GM21526 (cell line): ENCODE results near the gene CLCN4.

ENCODE experiments used
- ATAC-seq: cut with Tn5 transposase; IDR thresholded peaks from one replicate; pipeline ENCODE4 v1.9.1; 2021; ENCODE audit warnings: moderate library complexity; ENCODE audit not compliant: unreplicated experiment, low FRiP score

CLCN4 gene

DNA sequence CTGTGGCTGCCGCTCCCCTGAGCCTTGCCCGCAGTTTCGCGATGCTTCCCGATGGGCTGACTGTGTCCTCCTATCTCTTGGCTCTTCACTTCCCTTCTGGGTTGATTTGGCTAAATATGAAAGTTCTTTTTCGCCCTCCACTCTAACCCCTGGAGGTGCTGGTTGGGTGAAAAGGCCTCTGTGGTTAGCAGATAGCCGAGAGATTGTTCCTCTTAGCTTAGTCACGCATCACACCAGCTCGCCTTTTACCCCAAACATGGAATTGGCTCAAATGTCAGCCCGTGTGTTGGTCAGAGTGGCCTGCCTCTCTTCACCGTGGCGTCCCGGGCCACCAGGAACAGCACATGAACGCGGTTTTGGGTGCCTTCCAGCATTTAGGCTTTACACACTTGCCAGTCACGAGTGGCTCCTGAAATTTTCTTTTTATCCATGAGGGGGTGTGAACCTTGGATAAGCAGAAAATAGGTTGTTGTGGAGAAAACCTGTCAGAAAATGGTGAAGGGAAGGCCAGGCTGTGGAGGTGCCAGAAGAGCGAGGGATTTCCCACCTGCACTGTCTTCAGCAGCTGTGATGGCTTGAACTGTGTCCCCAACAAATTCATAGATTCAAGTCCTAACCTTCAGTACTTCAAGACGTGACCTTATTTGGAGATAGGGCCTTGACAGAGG, 8.9 kb downstream of the CLCN4 start:
- no peak for ATAC-seq

DNA sequence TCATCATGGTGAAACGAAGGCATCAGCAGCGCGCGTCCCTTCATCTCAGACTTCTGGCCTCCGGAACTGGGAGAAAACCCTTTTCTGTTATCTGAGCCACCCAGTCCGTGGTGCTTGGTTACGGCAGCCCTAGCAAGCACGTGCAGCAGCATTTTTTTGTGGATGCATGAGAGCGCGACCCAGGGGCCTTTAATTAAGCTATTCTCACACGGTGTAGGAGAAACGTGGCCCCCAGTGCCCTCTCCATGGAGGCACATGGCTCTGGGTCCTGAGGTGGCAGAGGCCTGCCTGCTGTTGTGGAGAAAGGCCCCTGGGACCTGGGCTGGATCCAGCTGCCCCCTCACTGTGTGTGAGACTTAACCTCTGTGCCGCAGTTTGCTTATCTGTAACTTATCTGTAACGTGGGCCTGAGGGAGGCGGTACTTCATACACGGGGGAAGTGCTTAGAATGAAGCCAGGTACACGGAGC, 9.5 kb downstream of the CLCN4 start:
- no peak for ATAC-seq

DNA sequence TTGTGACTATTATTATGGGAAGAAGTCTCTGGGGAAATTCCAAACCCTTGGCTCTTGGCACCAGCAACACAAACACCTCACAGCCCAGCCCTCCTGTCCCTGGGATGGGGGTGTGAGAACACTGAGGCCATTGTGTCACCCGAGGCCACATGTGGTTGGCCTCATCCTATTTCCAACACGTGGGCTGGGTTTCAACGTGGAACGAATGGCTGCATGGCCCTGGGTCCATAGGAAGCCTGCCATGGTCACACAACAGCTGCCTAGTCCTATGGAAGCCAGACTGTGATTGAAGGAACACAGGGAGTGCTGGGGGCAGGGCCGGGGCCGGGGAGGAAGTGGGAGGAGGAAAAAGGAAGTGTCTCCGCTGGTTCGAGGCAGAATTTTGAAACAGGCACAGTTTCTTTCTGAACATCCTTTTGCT, 10.0 kb downstream of the CLCN4 start:
- no peak for ATAC-seq

DNA sequence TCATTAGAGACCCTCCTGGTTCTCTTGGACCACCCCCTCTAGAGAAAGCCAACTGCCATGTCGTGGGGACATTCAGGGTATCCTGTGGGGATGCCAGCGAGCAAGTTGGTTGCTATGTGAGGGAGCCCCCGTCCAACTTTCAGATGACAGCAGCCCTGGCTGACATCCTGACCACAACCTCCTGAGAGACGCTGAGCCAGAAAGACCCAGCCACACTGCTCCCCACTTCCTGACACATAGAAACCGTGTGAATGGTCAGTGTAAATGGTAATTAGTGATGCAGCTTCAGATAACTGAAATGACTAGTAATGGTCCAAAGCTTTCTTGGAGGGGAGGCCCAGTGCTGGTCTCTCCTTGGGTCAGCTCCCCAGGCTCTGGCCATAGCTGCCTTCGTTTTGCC, 10.8 kb downstream of the CLCN4 start:
- no peak for ATAC-seq

DNA sequence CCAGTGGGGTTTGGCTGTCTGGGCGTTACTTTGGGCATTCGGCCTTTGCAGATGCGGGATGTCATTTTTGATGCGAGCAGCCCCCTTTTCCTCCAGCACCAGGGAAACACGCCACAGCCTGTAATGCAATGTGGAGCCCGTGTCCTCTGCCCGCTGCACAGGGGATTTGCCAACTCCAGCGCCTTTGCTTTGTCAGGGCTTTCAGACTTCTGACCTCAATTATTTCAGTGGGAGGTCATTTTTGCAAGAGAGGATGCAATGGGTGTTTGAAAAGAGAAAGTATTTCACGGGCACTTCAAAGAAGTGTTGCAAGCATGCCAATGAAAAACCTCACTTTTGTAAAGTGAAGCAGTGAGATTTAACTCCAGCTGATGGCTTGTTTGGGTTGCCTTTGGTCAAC, 11.5 kb downstream of the CLCN4 start:
- no peak for ATAC-seq

DNA sequence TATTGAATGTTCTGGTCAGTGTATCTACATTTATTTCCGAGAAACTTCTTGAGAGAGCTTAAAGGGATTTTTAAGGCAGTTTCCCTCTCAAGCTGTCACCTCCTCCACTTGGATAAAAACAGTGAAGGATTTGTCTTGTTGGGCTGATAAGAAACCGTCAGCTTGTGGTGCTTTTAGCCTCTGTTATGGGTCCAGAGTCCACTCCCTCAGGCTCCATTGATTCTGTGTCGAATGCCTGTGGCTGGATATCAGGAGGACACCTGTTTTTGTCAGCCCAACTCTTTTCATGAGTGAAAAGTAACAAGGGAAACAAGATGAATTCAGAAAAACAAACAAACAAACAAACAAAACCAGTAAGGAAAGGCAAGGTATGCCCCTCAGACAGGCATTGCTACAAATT, 12.4 kb downstream of the CLCN4 start:
- ATAC-seq: no peak

DNA sequence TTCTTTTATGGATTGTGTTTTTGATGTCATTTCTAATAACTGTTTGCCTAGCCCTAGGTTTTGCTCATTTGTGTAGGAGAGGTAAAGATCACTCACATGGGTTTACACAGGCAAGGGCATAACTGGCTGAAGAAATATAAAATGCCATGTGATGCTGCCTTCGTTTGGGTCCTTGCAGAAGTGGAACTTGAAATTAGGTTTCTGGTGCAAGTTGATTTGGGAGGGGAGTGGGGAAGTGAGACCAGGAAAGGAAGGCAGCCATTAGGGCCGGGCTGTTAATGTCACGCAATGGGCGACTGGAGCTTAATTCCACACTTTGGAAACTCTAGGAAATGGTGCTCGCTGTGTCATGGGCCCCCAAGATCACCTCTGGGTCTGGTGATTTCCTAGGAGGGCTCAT, 14.5 kb downstream of the CLCN4 start:
- no peak for ATAC-seq

DNA sequence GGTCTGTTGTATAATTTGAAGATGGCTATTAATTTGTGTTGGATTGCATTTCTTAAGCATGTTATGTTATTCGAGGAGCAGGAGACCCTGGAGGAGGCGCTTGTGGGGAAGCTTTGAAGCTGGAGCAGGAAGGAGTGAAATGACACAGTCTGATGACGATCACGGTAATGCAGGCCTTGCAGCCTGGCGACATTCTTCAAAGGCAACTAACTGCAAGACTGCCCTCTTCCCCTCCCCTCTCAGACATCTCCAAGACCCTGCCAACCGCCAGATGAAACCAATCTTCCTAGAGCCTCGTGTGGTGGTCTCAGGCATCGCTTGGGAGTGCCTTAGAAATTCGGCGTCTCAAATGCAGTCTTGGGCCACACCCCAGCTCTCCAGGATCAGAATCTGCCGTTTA, 16.1 kb downstream of the CLCN4 start:
- no peak for ATAC-seq

DNA sequence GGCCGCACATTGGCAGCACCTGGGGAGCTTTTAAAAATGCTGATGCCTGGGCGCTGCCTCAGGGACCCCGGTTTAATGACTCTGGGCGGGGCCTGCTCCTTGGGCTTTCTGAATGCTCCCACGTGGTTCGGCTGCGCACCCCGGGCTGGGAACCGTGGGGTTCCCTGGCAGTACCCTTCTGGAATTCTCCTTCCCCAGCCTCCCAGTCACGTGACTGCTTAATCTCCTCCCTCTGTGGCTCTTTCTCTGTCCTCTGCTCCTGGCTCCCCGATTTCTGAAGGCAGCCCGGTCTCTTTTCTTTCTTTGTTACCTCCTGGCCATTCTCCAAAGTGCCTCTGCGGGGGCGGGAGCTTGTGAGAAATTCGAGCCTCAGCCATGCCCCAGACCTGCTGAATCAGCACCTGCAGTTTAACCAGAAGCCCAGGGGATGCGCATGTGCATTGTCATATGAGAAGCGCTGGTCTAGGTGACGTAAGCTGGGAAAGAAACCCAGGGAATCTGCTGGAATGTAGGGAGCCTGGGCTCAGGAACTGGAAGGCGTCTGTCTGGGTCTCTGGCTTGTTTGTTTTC, 16.6 kb downstream of the CLCN4 start:
- no peak for ATAC-seq

DNA sequence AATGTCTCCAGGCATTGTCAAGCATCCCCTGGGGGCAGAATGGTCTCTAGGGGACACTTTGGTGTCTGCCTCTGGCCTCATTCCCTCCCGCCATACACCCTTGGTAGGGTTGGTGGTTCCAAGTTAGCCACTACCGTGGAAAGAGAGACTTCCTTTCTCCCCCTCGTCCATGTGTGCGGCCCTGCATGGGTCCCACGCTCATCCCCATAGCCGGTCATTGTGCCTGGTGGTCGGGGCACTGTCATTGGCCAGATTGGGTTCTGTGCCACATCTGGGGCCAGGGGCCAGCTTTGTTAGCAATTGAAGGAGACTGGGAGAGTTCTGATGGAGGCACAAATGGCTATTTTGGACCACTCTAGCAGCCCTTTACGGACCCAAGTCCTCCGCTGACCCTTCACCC, 17.3 kb downstream of the CLCN4 start:
- no peak for ATAC-seq

DNA sequence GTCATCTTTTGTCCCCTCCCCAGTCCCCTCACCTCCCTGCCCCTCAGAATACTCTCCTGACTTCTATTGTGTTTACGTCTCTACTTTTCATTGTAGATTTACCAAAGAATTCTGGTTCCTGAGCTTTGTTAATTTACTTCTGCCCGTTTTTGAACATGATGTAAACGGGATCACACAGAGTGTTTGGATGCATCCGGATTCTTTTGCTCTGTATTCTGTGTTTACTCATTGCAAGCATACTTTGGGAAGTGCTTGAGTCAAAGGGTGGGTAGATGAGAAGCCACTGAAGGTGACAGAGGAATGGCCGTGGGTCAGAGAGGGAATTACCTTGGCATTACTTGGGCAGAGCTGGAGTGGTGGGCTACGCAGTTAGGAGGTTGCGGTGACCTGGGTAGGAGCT, 18.0 kb downstream of the CLCN4 start:
- ATAC-seq: no peak

DNA sequence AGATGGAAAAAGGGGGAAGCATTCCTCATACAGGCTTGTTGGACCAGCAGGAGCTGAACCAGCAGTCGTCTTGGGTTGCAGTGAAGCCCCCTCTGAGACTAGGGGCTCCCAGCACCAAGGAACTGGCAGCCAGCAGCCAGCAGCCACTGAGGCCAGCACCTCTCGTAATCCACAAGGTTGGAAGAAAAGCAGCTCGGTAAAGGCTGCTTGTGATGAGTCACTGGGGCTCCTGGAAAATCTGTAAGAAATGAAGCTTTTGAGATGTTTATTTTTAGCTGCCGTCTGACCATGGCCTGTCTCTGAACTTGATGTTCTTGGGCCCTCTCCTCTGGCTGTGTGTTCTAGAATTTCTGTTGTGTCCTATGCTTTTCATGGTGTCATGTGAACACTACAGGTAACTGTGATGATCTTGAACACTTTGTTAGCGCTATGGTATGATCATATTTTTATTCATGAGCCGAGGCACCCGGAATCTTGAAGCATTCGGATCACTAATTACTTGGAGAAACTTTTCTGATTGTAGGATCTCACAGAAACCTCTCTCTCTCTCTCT, 18.6 kb downstream of the CLCN4 start:
- ATAC-seq: no peak

DNA sequence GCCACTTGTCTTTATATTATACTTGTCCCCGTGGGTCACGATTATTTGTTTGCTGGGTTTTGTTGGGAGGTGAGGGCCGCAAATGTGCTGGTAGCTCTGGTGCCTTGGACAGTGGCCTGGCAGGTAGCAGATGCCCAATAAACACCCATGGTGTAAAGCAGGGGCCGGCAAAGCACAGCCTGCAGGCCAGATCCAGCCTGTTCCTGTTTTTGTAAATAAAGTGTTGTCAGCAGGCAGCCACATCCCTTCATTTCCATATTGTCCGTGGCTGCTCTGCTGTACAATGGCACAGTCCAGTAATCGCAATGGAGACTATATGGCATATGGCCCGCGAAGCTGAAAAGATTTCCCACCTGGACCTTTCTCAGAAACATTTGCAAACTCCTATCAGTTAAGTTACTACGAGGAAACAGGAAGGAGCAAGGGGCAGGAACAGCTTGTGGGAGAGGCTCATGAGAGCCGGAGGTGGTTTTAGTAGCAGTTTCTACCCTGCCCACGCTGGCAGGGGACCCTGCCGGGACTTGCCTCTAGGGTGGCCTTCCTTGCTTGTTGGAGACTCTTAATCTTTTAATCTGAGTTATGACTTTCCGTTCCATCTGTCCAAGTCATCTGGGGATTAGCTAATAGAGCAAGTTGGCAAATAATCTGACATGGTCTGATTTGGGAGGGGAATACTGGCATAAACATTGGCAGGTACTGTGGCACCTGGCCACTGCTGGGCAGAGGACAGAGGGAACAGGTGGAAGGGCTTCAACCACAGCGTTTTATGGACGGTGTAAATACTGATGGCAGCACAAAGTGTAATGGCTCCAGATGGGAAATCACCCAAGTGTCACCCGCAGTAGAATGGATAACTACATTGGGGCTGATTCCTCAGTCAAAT, 19.6 kb downstream of the CLCN4 start:
- no peak for ATAC-seq

DNA sequence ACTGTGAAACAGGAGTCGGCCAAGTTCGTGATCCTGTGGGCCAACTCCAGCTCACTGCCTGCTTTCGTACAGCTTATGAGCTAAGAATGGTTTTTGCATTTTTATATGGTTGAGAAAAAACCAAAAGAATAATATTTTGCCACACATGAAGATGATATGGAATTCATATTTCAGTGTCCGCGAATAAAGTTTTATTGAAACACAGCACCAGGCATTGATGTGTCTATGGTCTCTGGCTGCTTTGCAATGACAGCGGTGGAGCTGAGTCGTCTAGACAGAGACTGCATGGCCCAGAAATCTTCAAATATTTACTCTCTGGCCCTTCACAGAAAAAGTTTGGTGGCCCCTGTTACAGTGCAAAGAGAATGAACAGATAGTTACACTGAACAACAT, 20.2 kb downstream of the CLCN4 start:
- no peak for ATAC-seq

DNA sequence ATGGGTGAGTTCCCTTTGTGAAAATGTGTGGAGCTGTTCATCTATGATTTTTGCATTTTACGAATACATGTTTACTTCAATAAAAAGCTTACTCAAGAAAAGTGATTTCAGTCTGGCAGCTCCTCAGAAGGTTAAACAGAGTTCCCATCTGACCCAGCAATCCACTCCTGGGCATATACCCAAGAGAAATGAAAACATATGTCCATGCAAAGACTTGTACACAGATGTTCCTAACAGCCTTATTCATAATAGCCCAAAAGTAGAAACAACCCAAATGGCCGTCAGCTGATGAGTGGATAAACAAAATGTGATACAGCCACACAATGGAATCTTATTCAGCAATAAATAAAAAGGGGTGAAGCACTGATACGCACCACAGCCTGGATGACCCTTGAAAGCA, 20.8 kb downstream of the CLCN4 start:
- no peak for ATAC-seq

DNA sequence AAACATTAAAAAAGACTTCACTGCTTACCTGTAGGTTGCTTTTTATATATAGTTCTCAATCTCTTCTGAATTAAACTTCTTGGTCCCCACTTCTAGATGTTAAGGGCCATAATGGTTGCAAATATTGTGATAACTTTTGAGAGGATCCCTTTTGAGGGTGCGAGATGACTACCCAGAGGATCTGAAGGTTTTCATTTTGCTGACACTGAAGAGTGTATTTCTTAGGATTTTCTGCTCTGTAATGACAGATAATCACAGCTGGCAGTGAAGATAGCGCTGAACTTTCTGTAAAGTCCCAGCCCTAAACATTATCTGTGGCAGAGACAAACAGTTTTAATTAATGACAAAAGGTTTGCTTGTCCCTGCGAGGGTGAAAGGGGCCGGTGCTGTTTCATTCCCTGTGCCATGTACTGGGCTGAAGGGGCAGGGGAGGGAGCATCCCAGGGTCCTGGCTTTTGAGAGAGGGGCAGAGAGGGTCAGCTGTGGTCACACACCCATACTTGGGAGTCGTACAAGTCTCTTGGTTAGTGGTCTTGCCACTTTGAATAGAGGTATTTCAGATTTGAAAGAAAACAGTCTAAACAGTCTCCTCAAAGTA, 22.2 kb downstream of the CLCN4 start:
- ATAC-seq: no peak

DNA sequence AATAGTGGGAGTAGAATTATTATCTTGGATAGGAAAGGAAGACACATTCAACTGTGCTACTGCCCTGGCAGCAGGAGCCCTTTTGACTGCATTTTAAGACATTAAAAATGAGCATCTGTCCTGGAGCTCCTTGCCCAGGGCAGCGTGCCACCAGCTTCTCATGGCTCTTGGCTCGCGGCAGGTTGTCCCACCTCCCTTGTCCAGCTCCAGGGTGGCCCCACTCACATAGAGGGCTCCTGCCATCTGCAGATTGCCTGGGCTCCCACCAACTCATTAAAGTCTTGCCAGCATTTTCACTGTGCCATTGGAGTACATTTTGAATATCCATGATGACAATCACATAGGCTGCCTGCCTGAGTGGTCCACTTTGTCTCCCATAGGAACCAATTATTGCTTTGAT, 27.0 kb downstream of the CLCN4 start:
- ATAC-seq: no peak

DNA sequence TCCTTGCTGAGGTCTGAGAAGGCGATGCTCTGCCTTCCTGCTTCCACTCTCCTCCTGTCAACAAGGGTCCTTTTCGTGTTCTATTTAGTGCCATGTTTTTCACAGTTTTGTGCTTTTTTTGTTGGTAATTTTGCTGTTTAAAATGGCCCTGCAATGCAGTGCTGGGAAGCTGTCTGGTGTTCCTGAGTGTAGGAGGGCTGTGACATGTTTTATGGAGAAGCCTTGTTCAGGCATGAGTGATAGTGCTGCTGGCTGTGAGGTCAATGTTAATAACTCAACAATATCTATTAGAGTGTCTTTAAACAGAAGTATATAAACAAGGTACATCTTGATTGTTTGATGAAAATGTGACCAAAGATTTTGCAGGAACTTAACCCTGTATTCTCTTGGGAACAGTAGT, 27.6 kb downstream of the CLCN4 start:
- ATAC-seq: no peak

DNA sequence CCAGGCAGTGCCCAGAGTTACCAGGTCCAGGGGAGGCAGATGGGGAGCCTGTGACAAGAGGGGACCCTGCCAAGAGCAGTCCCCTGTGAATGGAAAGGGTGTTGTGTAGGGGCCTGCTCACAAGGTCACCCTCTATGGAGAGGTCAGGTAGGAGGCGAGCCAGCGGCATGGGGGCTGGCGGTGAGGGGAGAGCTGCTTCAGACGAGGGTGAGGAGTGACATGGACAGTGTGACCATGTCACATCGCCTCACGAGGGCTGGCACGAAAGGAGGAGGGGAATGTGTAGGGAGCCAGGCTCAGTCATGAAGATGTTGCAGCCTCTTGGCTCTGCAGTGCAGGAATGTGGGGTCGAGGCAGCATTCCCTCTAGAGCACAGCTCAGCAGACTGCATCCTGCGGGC, 29.6 kb downstream of the CLCN4 start:
- ATAC-seq: no peak

DNA sequence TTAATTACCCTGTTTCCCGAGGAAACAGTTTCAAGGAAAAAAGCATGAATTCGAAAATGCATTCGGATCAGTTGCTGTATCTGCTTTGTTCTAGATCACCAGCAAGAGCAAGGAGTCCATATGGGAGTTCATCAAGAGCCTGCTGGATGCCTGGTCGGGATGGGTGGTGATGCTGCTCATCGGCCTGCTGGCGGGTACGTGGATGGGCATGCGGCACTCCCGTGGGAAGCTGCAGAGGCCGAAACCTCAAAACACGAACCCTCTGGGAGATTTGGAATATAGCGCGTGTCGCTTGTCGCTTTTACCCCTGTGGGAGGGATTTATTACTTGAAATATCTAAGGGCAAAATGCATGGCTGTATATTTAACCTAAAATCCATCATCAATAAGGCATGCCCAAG, 30.6 kb downstream of the CLCN4 start:
- ATAC-seq: no peak
